ENCODE results near the gene PDE10A. TPM values are rescaled to one million over a fixed set of nuclear protein-coding genes. Genes with fewer than 3 reads are reported as not detected.
"Not testable (repeated sequence)": the region's sequence is repeated elsewhere in the genome, so short reads cannot be mapped to it uniquely, and the experiment has no call there.

PDE10A gene
- total RNA-seq, 1 donor from 2014 or later = 17.3 TPM

DNA sequence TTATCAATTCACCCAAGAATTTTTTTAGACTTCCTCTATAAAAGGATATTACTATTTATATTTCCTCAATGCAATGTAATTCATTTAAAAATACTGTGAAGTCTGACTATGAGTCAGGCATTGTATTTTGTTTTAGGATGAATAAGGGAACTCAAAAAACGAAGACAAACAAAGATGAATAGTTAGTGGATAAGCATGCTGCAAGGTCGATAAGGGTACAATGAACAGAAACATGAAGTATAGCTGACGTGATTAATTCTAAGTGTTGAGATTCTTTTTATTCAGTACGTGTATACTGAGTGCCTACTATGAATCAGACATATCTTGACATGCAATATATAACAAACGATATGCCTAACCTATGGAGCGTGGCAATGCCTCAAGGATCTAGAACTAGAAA lies 105.4 kb downstream of the PDE10A start:
- no peak for TF ChIP-seq CTCF (IDR thresholded peaks at IDR 0.05)
- no peak for TF ChIP-seq EZH2phosphoT487 (IDR thresholded peaks at IDR 0.05)
- no peaks in the 10 kb centered on the region for H4K20me1 ChIP-seq (ENCODE audit: low read depth)
- DNase-seq (ENCODE audit: low spot score) = no peak
- no peaks in the 10 kb centered on the region for H3K27me3 ChIP-seq
- H3K4me1 ChIP-seq = no peaks in the 10 kb centered on the region
- H3K27ac Mint-ChIP-seq = no peak overlapping the region
- no peak overlapping the region for H3K4me3 ChIP-seq
- no peak overlapping the region for H3K9ac ChIP-seq
- H3K27me3 Mint-ChIP-seq (ENCODE audit: insufficient read depth, low read depth) = no peaks in the 10 kb centered on the region
- no peaks in the 10 kb centered on the region for H3F3A ChIP-seq (ENCODE audit: low read depth)
- peaks cover 3% of the 10 kb centered on the region for H3K79me2 ChIP-seq (ENCODE audit: low read depth)
- no peaks in the 10 kb centered on the region for H3K9me3 ChIP-seq (ENCODE audit: low read depth)
- H3K36me3 ChIP-seq = no peaks in the 10 kb centered on the region
- H2AFZ ChIP-seq (replicated peaks) = no peak overlapping the region
- H3K27ac ChIP-seq = no peak overlapping the region
- H3K36me3 Mint-ChIP-seq = peaks cover 22% of the 10 kb centered on the region
- no peak overlapping the region for H3K4me3 Mint-ChIP-seq
- no peak overlapping the region for H3K4me2 ChIP-seq
- no peaks in the 10 kb centered on the region for H3K4me1 Mint-ChIP-seq
- H3K9me3 Mint-ChIP-seq = peaks cover 19% of the 10 kb centered on the region

GRCh38 chr6:165556116-165556843 lies 106.8 kb downstream of the PDE10A start:
- H3K9ac ChIP-seq = no peak overlapping the region
- H3K9me3 Mint-ChIP-seq = peaks cover 17% of the 10 kb centered on the region

GRCh38 chr6:165554644-165555043 lies 108.4 kb downstream of the PDE10A start:
- H3K4me2 ChIP-seq; H3K4me3 ChIP-seq; H3K4me3 Mint-ChIP-seq; H3K27ac ChIP-seq; H3K79me2 ChIP-seq (ENCODE audit: low read depth); H4K20me1 ChIP-seq (ENCODE audit: low read depth); H3K4me1 ChIP-seq; H3K9ac ChIP-seq; H2AFZ ChIP-seq (replicated peaks); H3K9me3 Mint-ChIP-seq; H3K27me3 Mint-ChIP-seq (ENCODE audit: insufficient read depth, low read depth); DNase-seq (ENCODE audit: low spot score); H3K27ac Mint-ChIP-seq; H3K27me3 ChIP-seq; H3F3A ChIP-seq (ENCODE audit: low read depth); H3K4me1 Mint-ChIP-seq; H3K9me3 ChIP-seq (ENCODE audit: low read depth); H3K36me3 ChIP-seq: not testable (repeated sequence)
- H3K36me3 Mint-ChIP-seq = peaks cover 11% of the 10 kb centered on the region

More at GRCh38 chr6:165556116-165556843, 106.8 kb downstream of the PDE10A start:
- Histone ChIP-seq H3K36me3 (no peaks in the 10 kb centered on the region), H3K79me2 (ENCODE audit: low read depth) (no peaks in the 10 kb centered on the region), H3K4me1 (no peaks in the 10 kb centered on the region), H3K9me3 (ENCODE audit: low read depth) (no peaks in the 10 kb centered on the region), H3K4me2 (no peak overlapping the region), H3K4me3 (no peak overlapping the region), H4K20me1 (ENCODE audit: low read depth) (no peaks in the 10 kb centered on the region), H3F3A (ENCODE audit: low read depth) (no peaks in the 10 kb centered on the region), H3K27ac (no peak overlapping the region), H2AFZ (replicated peaks) (no peak overlapping the region), H3K27me3 (no peaks in the 10 kb centered on the region)
- Mint-ChIP-seq H3K4me3 (no peak overlapping the region), H3K36me3 (peaks cover 19% of the 10 kb centered on the region), H3K27ac (no peak overlapping the region), H3K27me3 (ENCODE audit: insufficient read depth, low read depth) (no peaks in the 10 kb centered on the region), H3K4me1 (peaks cover 6% of the 10 kb centered on the region)
- DNase-seq (ENCODE audit: low spot score) = no peak
- TF ChIP-seq EZH2 (IDR thresholded peaks at IDR 0.05) = no peak
- no peak for TF ChIP-seq EZH2phosphoT487 (IDR thresholded peaks at IDR 0.05)
- TF ChIP-seq CTCF (IDR thresholded peaks at IDR 0.05) = no peak

GRCh38 chr6:165552248-165552736 lies 110.7 kb downstream of the PDE10A start:
- Mint-ChIP-seq H3K4me3 (no peak overlapping the region), H3K36me3 (peaks cover 6% of the 10 kb centered on the region), H3K27me3 (ENCODE audit: insufficient read depth, low read depth) (no peaks in the 10 kb centered on the region), H3K4me1 (peaks cover 6% of the 10 kb centered on the region), H3K9me3 (peaks cover 2% of the 10 kb centered on the region), H3K27ac (no peak overlapping the region)
- no peak overlapping the region for H3K4me3 ChIP-seq
- H3K36me3 ChIP-seq = no peaks in the 10 kb centered on the region
- no peak overlapping the region for H3K27ac ChIP-seq
- no peak overlapping the region for H2AFZ ChIP-seq (replicated peaks)
- H3K9ac ChIP-seq = no peak overlapping the region
- no peaks in the 10 kb centered on the region for H3K4me1 ChIP-seq
- H3K79me2 ChIP-seq (ENCODE audit: low read depth) = no peaks in the 10 kb centered on the region
- DNase-seq (ENCODE audit: low spot score) = no peak
- H3F3A ChIP-seq (ENCODE audit: low read depth) = no peaks in the 10 kb centered on the region
- TF ChIP-seq CTCF (IDR thresholded peaks at IDR 0.05) (no peak), EZH2 (IDR thresholded peaks at IDR 0.05) (no peak), EZH2phosphoT487 (IDR thresholded peaks at IDR 0.05) (no peak)
- no peaks in the 10 kb centered on the region for H4K20me1 ChIP-seq (ENCODE audit: low read depth)
- H3K9me3 ChIP-seq (ENCODE audit: low read depth) = no peaks in the 10 kb centered on the region
- no peaks in the 10 kb centered on the region for H3K27me3 ChIP-seq
- no peak overlapping the region for H3K4me2 ChIP-seq

All from neural progenitor cell (in vitro differentiated cells).